Measurements from ENCODE around the gene HAS3. TPM values are rescaled to one million over a fixed set of nuclear protein-coding genes. Genes with fewer than 3 reads are reported as not detected.

HAS3 gene
- total RNA-seq, 2 donors from 2014 or later, result 0.11 to 0.28 TPM

DNA sequence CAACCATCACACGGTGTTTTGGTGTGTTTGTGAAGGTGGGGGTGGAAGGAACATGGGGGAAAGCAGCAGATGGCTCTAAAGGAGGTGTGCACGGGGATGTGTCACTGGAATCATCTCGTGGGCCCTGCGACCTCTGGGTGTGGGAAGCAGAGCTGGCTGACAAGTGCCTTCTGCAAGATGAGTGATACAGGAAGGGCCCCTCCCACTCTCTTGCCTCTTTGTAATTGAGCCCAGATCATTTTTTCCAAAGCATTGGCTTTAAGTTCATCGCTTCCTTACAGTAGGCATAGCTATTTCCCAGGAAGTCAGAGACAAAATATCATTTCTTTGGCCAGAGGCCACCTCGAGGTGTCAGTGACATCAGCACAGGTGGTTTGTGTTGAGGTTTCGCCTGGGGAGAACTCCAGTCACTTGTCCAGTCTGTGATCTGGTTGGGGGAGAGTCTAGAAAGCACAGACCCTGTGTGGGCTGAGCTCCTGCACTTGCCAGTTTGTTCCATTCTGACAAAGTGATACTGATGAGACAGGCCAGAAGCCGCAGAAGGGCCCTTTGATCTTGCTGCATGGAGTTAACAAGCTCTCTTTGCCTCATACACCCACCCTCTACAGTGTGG is 60.9 kb downstream of the HAS3 start:
- Histone ChIP-seq H3K36me3 (peaks cover 57% of the 10 kb centered on the region), H3K4me3 (no peak overlapping the region), H3K9me3 (no peaks in the 10 kb centered on the region), H3K27ac (peak overlapping the region in 1 of 2 donors; percentile 32), H3K27me3 (no peaks in the 10 kb centered on the region), H3K4me1 (peaks cover 0 to 14% of the 10 kb centered on the region in 2 donors)
- TF ChIP-seq, protein P1, sequence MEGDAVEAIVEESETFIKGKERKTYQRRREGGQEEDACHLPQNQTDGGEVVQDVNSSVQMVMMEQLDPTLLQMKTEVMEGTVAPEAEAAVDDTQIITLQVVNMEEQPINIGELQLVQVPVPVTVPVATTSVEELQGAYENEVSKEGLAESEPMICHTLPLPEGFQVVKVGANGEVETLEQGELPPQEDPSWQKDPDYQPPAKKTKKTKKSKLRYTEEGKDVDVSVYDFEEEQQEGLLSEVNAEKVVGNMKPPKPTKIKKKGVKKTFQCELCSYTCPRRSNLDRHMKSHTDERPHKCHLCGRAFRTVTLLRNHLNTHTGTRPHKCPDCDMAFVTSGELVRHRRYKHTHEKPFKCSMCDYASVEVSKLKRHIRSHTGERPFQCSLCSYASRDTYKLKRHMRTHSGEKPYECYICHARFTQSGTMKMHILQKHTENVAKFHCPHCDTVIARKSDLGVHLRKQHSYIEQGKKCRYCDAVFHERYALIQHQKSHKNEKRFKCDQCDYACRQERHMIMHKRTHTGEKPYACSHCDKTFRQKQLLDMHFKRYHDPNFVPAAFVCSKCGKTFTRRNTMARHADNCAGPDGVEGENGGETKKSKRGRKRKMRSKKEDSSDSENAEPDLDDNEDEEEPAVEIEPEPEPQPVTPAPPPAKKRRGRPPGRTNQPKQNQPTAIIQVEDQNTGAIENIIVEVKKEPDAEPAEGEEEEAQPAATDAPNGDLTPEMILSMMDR (IDR thresholded peaks at IDR 0.05), result no peak
- no peak for DNase-seq (ENCODE audit: low spot score)

DNA sequence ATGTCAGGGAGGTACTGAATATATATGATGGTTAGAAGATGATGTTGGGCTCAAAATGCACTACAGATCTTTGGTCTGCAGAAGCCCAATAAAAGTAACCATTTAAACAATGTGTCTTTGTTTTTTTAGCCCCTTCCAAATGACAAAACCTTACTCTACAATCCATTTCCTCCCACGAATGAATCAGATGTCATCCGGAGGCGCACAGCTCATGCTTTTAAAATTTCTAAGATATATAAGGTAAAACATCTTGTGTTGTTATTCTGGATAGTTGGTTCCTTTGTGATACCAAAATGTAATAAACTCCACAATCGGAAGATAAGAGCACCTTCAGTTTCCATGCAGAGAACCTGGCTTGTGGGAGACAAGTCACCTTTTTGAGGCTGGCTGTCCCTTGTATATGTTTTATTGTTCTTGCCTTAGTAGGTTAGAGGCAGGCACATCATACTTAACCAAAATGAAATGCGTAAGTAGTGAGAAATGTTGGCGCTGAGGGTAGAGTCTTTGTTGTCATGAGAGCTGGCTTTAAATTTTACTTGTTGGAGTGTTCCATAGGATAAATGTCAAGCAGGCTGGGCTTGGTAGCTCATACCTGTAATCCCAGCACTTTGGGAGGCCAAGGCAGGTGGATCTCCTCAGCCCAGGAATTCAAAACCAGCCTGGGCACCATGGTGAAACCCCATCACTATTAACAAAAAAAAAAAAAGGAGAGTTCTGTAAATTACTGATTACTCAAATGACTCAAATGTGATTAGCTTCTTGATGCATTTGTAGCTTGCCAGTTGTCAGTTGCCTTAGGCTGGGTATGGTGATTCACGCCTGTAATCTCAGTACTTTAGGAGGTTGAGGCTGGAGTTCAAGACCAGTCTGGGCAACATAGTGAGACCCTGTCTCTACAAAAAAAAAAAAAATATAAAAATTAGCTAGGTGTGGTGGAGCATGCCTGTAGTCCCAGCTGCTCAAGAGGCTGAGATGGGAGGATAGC is 61.8 kb downstream of the HAS3 start:
- Histone ChIP-seq H3K9me3 (no peaks in the 10 kb centered on the region), H3K36me3 (peaks cover 53% of the 10 kb centered on the region), H3K27me3 (no peaks in the 10 kb centered on the region), H3K27ac (no peak overlapping the region), H3K4me3 (no peak overlapping the region), H3K4me1 (peaks cover 0 to 17% of the 10 kb centered on the region in 2 donors)
- DNase-seq (ENCODE audit: low spot score), result no peak
- TF ChIP-seq, protein P1 (IDR thresholded peaks at IDR 0.05), result no peak

Other genes with a start within 250 kb of the HAS3 start
- gene CHTF8, start 26.9 kb downstream of the HAS3 start, total RNA-seq, result 10 to 100 TPM; 49.4 to 60.5 TPM
- 10 to 100 TPM; 11.4 to 29.6 TPM for gene UTP4, start 27.0 kb downstream of the HAS3 start, total RNA-seq
- 10 to 100 TPM; 12.3 to 35.1 TPM for gene SNTB2, start 81.5 kb downstream of the HAS3 start, total RNA-seq
- 10 to 100 TPM; 25.4 to 36.4 TPM for gene VPS4A, start 205.7 kb downstream of the HAS3 start, total RNA-seq
- gene PDF, start 224.9 kb downstream of the HAS3 start, total RNA-seq, result 10 to 100 TPM; 11.8 to 12.8 TPM
- gene COG8, start 233.9 kb downstream of the HAS3 start, total RNA-seq, result 10 to 100 TPM; 24.4 to 31.8 TPM
- gene NIP7, start 234.1 kb downstream of the HAS3 start, total RNA-seq, result 1 to 10 TPM; 5.9 to 6.6 TPM
- not detected for gene TMED6, start 246.1 kb downstream of the HAS3 start, total RNA-seq

Data from right atrium auricular region (tissue), 2 donors.